DMS153 treated with DMSO at 0.1 percent for 48 hours (cell line): ENCODE data around the gene CGAS.
A peak's percentile ranks its signal among the peaks of the same experiment; 100 is the strongest.
"Not testable (repeated sequence)": the region's sequence is repeated elsewhere in the genome, so short reads cannot be mapped to it uniquely, and the experiment has no call there.

Source experiments
- DNase-seq: peaks from one replicate; lab custom pipeline; 2025; ENCODE audit not compliant: unreplicated experiment; lab: John Stamatoyannopoulos, UW

The CGAS gene

GRCh38 chr6:73452107-73452461, at the start of gene CGAS:
CGAS (minus strand) TSS chr6:73452297; CDS start chr6:73452181, 116 bp downstream.
- DNase-seq, result peak; percentile 49

GRCh38 chr6:73497915-73498314, 45.8 kb upstream of the CGAS start:
- no peak for DNase-seq

GRCh38 chr6:73491377-73491776, 39.3 kb upstream of the CGAS start:
- no peak for DNase-seq

GRCh38 chr6:73487473-73487872, 35.4 kb upstream of the CGAS start:
- no peak for DNase-seq

- no peak for DNase-seq
Observed at GRCh38 chr6:73484438-73484837, 32.3 kb upstream of the CGAS start.

- no peak for DNase-seq
Observed at GRCh38 chr6:73481969-73482368, 29.9 kb upstream of the CGAS start.

- no peak for DNase-seq
Observed at GRCh38 chr6:73477407-73477806, 25.3 kb upstream of the CGAS start.

- no peak for DNase-seq
Observed at GRCh38 chr6:73476723-73477122, 24.6 kb upstream of the CGAS start.

GRCh38 chr6:73471686-73472290, 19.7 kb upstream of the CGAS start:
- DNase-seq, result no peak

- DNase-seq, result peak; percentile 90
Observed at GRCh38 chr6:73461537-73462350, 9.6 kb upstream of the CGAS start, which contains the start of gene MTO1. MTO1 (plus strand) TSS chr6:73461737; CDS start chr6:73461855, 118 bp downstream.

- DNase-seq, result no peak
Observed at GRCh38 chr6:73460056-73460455, 8.0 kb upstream of the CGAS start.

- not testable (repeated sequence) for DNase-seq
Observed at GRCh38 chr6:73459474-73459873, 7.4 kb upstream of the CGAS start.

- no peak for DNase-seq
Observed at GRCh38 chr6:73455865-73456629, 4.0 kb upstream of the CGAS start.

- peak; percentile 67 for DNase-seq
Observed at GRCh38 chr6:73451223-73452106, 632 bp downstream of the CGAS start.

GRCh38 chr6:73443555-73443954, 8.5 kb downstream of the CGAS start:
- DNase-seq, result no peak

- DNase-seq, result no peak
Observed at GRCh38 chr6:73435236-73435635, 16.9 kb downstream of the CGAS start.

- DNase-seq, result no peak
Observed at GRCh38 chr6:73421534-73421933, 30.6 kb downstream of the CGAS start.

GRCh38 chr6:73418081-73418741, 33.9 kb downstream of the CGAS start:
- DNase-seq, result no peak

- DNase-seq, result no peak
Observed at GRCh38 chr6:73413102-73413501, 39.0 kb downstream of the CGAS start.

GRCh38 chr6:73409395-73409794, 42.7 kb downstream of the CGAS start:
- no peak for DNase-seq
